Ishikawa (cell line): Measurements from ENCODE around the gene DLEU7.

Experiments
- CREB1 ChIP-seq: IDR thresholded peaks from 2 replicates; pipeline ENCODE4 v1.6.1; 2012; ENCODE audit warnings: low read depth
- EP300 ChIP-seq: IDR thresholded peaks from 2 replicates; pipeline ENCODE4 v1.6.1; 2012; ENCODE audit warnings: borderline replicate concordance
- TCF12 ChIP-seq: IDR thresholded peaks from 2 replicates; pipeline ENCODE4 v1.6.1; 2012; ENCODE audit warnings: low read depth
- TEAD4 ChIP-seq: IDR thresholded peaks from 2 replicates; pipeline ENCODE4 v1.6.1; 2012
- ZBTB7A ChIP-seq: IDR thresholded peaks from 2 replicates; pipeline ENCODE4 v1.6.1; 2012; ENCODE audit warnings: low read depth
- TF ChIP-seq, protein P1 (sequence below): IDR thresholded peaks from 2 replicates; pipeline ENCODE4 v1.6.1; 2012; ENCODE audit warnings: low read depth, mild to moderate bottlenecking

DLEU7 gene

DNA sequence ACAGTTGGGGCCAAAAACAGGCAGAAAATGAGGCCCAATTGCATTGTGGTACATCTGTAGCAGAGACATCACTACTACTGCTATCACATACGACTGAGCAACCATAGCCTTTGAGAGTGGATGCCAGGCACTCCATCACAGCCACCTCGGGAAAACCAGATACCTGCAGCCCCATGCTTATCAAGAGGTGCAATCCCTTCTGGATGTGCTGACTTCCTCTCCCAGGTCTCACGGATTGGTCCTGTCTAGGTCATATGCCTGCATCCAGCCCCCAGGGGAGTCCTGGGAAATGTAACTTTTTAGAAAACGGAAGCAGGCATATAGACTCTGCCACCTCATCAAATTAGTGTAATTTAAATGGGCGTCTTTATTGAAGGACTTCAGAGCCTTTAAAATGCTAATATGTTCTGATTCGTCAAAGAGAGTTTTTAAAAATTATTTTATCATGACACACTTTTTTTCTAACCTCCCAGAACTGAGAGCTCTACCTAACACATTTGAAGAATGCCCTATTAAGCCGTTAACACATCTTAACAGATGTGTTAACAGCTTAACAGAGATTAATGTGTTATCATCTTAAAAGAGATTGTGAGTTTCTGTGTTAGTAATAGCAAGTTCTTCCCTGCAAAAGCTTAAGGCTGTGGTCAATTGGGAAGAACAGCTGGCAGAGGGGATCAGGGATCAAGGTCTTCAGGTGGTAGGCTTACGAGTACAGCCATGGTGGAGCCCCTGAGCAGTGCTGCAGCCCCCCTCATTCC, 63.9 kb downstream of the DLEU7 start:
- TF ChIP-seq ZBTB7A (no peak), EP300 (no peak), CREB1 (no peak), TCF12 (no peak), TEAD4 (no peak)
- TF ChIP-seq, protein P1, sequence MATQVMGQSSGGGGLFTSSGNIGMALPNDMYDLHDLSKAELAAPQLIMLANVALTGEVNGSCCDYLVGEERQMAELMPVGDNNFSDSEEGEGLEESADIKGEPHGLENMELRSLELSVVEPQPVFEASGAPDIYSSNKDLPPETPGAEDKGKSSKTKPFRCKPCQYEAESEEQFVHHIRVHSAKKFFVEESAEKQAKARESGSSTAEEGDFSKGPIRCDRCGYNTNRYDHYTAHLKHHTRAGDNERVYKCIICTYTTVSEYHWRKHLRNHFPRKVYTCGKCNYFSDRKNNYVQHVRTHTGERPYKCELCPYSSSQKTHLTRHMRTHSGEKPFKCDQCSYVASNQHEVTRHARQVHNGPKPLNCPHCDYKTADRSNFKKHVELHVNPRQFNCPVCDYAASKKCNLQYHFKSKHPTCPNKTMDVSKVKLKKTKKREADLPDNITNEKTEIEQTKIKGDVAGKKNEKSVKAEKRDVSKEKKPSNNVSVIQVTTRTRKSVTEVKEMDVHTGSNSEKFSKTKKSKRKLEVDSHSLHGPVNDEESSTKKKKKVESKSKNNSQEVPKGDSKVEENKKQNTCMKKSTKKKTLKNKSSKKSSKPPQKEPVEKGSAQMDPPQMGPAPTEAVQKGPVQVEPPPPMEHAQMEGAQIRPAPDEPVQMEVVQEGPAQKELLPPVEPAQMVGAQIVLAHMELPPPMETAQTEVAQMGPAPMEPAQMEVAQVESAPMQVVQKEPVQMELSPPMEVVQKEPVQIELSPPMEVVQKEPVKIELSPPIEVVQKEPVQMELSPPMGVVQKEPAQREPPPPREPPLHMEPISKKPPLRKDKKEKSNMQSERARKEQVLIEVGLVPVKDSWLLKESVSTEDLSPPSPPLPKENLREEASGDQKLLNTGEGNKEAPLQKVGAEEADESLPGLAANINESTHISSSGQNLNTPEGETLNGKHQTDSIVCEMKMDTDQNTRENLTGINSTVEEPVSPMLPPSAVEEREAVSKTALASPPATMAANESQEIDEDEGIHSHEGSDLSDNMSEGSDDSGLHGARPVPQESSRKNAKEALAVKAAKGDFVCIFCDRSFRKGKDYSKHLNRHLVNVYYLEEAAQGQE, result no peak
